ENCODE measurements around the gene PGM2L1. TPM values are rescaled to one million over a fixed set of nuclear protein-coding genes. Genes with fewer than 3 reads are reported as not detected.

PGM2L1 gene
- total and polyA plus RNA-seq, 11 donors = 0.57 to 3.1 (median 1.8) TPM

GRCh38 chr11:74325649-74326645 is 72.3 kb downstream of the PGM2L1 start:
- Histone ChIP-seq H3K27me3 (no peaks in the 10 kb centered on the region), H3K4me3 (no peak overlapping the region), H3K27ac (peak overlapping the region in 9 of 12 donors; percentile 14 to 76 (median 51)), H3K36me3 (no peaks in the 10 kb centered on the region), H3K9me3 (peaks cover 0 to 9% (median 0%) of the 10 kb centered on the region in 12 donors), H3K4me1 (peaks cover 0 to 44% (median 33%) of the 10 kb centered on the region in 12 donors)
- WGBS, 4 donors = 28 to 35% (median 31%) methylated on average over 7 of the region's 7 CpGs
- ATAC-seq = peak; percentile 89 to 95 (median 93)
- DNase-seq = peak; percentile 80 to 93 (median 84)
- TF ChIP-seq, protein P1, sequence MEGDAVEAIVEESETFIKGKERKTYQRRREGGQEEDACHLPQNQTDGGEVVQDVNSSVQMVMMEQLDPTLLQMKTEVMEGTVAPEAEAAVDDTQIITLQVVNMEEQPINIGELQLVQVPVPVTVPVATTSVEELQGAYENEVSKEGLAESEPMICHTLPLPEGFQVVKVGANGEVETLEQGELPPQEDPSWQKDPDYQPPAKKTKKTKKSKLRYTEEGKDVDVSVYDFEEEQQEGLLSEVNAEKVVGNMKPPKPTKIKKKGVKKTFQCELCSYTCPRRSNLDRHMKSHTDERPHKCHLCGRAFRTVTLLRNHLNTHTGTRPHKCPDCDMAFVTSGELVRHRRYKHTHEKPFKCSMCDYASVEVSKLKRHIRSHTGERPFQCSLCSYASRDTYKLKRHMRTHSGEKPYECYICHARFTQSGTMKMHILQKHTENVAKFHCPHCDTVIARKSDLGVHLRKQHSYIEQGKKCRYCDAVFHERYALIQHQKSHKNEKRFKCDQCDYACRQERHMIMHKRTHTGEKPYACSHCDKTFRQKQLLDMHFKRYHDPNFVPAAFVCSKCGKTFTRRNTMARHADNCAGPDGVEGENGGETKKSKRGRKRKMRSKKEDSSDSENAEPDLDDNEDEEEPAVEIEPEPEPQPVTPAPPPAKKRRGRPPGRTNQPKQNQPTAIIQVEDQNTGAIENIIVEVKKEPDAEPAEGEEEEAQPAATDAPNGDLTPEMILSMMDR (IDR thresholded peaks at IDR 0.05) = no peak
- TF ChIP-seq POLR2A (IDR thresholded peaks at IDR 0.05) = no peak
- intact Hi-C loops (cut with DNase I) = loop anchor here in 4 of 10 donors (10.0 kb wide), 1 partner anchor 71 kb away; no protein-coding TSS in a partner anchor

- 26 to 35% (median 33%) methylated on average over 2 of the region's 2 CpGs for WGBS, 4 donors
- TF ChIP-seq POLR2A (IDR thresholded peaks at IDR 0.05) = no peak
- TF ChIP-seq, protein P1 (IDR thresholded peaks at IDR 0.05) = no peak
- H3K27me3 ChIP-seq = no peaks in the 10 kb centered on the region
- no peak overlapping the region for H3K4me3 ChIP-seq
- DNase-seq = peak; percentile 67 to 93 (median 78)
- H3K36me3 ChIP-seq = no peaks in the 10 kb centered on the region
- peaks cover 0 to 51% (median 33%) of the 10 kb centered on the region in 12 donors for H3K4me1 ChIP-seq
- intact Hi-C loops (cut with DNase I) = loop anchor here in 7 of 10 donors (2.0 to 10.0 kb wide), 4 partner anchors 65 to 75 kb away; partner anchors contain the start of gene PGM2L1 (in 1 of the 7)
- ATAC-seq = peak; percentile 83 to 92 (median 84)
- H3K9me3 ChIP-seq = peaks cover 0 to 10% (median 0%) of the 10 kb centered on the region in 12 donors
- H3K27ac ChIP-seq = peak overlapping the region in 5 of 12 donors; percentile 5 to 59 (median 16)
Observed at GRCh38 chr11:74322667-74323066, 75.6 kb downstream of the PGM2L1 start.

DNA sequence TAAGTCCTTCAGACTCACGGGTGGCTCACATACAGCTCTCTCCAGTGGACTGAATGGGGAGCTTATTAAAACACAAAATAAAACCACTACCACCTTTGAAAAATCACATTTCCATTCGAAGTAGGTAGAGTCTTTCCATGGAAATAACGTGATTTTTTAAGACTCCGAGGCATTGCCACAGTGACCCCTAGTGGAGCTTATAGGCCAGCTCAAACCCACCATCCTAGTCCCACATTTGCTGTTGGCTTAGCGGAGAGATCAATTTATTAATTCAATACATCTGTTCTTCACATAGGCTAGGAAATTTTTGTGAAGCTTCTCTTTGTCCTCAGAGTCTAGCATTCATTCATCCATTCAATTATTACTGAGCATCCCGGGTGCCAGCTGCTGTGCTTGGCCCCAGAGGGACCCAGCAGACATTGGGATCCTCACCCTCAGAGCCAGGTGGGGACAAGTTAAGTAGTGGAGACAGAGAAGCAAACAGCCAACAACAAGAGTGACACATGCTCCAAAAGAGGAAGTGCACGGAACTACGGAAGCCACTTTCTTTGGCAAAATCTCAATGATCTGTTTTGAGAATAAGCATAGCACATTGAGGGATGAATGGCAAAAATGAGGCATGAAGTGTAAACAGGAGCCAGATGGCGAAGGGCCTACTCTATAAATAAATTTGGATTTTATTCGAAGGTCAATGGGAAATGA is 76.6 kb downstream of the PGM2L1 start:
- Histone ChIP-seq H3K27ac (peak overlapping the region in 1 of 12 donors; percentile 4), H3K4me1 (peaks cover 0 to 45% (median 27%) of the 10 kb centered on the region in 12 donors), H3K9me3 (peaks cover 0 to 20% (median 4%) of the 10 kb centered on the region in 12 donors), H3K4me3 (no peak overlapping the region), H3K27me3 (no peaks in the 10 kb centered on the region), H3K36me3 (no peaks in the 10 kb centered on the region)
- ATAC-seq (peak in 2 of 4 donors; percentile 19 to 38), DNase-seq (no peak)
- WGBS, 4 donors = 28 to 34% (median 33%) methylated on average over 10 of the region's 10 CpGs
- intact Hi-C loops (cut with DNase I) = loop anchor here in 7 of 10 donors (2.0 to 10.0 kb wide), 4 partner anchors 64 to 76 kb away; partner anchors contain the start of gene PGM2L1 (in 1 of the 7)
- TF ChIP-seq, protein P1 (IDR thresholded peaks at IDR 0.05) = peak; percentile 34 to 58 (median 48)
- no peak for TF ChIP-seq POLR2A (IDR thresholded peaks at IDR 0.05)
